GM12865 (cell line): Measurements from ENCODE around the gene GNG12.

Source experiments
- DNase-seq: peaks from one replicate; pipeline ENCODE4 v3.0.0; 2010; ENCODE audit warnings: low read depth
- H3K4me3 ChIP-seq: 2 replicates; pipeline ENCODE4 v1.5.1; 2011; ENCODE audit warnings: mild to moderate bottlenecking, low read depth, low read length, control low read depth
- TF ChIP-seq, protein P1 (sequence below): IDR thresholded peaks from 2 replicates; pipeline ENCODE4 v1.5.1; 2011; ENCODE audit warnings: low read length, control low read depth, low read depth, inconsistent platforms; ENCODE audit not compliant: insufficient read depth; ENCODE audit errors: missing control alignments

GNG12 gene

DNA sequence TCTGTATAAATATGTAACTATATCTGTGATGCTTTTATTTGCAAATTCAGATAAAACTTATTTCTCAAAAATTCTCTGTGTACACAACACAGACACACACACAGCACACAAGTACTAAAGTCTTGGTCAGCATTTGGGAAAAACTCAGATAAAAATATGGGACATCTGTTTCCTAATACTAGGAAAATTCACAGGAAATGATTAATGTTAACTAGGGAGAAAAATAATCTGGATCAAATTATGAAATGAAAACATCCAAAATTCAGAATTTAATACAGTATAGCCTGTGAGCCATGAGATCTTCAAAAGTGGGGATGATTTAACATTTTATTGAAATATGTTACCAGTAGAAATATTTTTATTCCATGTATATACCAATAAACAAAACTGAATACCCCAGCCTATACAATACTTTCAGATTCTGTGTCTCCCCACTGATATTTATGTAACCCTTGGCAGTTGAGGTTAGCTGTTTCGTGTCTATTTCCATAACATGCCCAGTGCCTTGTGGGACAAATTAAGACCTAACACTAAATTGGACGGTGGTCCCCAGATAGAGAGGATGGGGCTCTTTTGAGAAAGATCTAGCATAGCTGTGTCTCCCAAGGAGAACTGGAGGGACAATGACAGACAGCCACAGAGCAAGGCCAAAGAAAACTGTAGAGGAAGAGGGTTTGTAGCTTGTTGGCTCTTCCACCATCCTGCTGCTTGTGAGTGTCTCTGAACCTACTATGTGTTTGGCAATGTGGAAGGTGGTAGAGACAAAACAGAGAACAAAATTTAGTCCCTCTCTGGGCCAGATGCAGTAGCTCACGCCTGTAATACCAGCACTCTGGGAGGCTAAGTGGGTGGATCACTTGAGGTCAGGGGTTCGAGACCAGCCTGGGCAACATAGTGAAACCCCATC is 47.2 kb downstream of the GNG12 start:
- H3K4me3 ChIP-seq: no peak overlapping the region
- TF ChIP-seq, protein P1, sequence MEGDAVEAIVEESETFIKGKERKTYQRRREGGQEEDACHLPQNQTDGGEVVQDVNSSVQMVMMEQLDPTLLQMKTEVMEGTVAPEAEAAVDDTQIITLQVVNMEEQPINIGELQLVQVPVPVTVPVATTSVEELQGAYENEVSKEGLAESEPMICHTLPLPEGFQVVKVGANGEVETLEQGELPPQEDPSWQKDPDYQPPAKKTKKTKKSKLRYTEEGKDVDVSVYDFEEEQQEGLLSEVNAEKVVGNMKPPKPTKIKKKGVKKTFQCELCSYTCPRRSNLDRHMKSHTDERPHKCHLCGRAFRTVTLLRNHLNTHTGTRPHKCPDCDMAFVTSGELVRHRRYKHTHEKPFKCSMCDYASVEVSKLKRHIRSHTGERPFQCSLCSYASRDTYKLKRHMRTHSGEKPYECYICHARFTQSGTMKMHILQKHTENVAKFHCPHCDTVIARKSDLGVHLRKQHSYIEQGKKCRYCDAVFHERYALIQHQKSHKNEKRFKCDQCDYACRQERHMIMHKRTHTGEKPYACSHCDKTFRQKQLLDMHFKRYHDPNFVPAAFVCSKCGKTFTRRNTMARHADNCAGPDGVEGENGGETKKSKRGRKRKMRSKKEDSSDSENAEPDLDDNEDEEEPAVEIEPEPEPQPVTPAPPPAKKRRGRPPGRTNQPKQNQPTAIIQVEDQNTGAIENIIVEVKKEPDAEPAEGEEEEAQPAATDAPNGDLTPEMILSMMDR: no peak
- DNase-seq: no peak

DNA sequence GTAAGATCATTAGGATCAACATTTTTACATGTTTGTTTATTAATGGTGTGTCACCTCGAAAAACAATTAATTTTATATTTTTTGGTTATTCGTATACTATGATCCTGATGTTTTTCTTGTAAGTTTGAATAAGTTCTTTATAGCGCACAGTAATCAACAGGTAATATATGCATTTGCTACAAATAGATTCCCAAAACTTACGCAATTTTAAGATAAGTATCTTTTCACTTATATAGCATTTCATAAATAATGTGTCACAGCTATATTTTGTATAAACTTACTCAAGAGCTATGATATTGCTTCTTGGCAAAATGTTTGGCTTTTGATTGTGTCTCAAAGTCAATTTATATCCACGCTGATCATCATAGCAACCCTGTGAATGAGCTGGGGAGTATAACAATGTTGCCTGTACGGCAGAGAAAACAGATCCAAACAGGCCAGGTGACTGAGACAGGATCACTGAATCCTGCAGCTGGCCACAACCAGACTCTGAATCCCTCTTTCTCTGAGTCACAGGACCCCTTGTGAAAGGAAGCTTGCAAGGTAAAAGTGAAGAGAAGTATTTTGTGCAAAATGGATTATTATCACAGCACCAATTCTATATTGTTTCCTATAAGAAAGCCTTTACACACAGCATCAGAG is 48.6 kb downstream of the GNG12 start:
- DNase-seq: no peak
- no peak overlapping the region for H3K4me3 ChIP-seq
- TF ChIP-seq, protein P1: no peak

DNA sequence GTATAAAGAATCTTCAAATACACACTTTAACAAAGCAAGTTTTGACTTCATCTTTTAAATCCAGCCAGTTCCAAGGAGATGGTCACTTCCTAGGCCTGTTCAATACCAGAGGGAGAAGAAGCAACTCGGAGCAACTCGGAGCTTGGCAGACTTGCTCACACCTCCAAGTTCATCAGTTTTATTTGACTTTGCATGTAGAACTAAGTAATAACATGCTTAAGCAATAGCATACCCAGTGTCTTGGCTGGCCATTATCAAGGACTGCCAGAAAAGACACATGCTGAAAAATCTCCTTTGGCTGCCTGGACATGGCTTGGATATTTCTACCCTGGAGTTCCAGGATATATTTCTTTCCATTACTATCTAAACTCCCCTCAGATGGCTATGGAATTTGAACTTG is 52.6 kb downstream of the GNG12 start:
- TF ChIP-seq, protein P1: no peak
- no peak for DNase-seq
- H3K4me3 ChIP-seq: no peak overlapping the region

DNA sequence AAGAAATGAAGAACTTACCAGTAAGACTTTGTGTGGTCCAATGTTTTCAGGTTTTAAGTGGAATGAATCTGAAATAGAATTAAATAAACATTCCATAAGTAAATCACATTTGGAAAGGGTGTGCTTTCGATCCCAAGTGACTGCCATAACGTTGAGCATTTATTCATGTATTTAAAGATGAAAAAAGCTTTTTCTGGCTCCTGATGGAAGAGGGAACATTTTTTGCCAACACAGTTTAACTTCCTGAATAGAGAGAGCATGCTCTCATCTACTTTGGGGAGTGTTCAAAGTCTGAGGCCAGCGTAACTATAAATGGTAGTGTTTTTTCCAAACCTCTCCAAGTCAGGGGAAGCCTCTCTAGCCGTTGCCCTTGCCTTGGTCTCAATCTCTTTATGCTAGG is 55.8 kb downstream of the GNG12 start:
- no peak overlapping the region for H3K4me3 ChIP-seq
- TF ChIP-seq, protein P1: no peak
- no peak for DNase-seq

DNA sequence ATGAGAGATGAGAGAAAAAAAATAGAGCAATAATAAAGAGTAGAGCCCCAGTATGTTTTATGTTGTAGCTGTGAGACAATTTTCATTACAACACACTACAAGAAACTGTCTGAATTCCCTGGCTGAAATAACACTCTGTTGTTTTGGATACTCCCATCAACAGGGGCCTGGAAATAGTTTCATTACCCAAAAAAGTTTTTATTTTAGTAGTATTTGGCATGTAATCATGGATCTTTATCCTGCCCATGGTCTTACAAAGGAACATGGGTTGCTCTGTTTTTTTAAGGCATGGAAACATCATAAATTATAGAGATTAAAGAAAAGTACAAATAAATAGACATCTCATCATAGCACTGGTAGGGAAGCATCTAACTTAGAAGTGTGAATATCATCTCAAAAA is 56.3 kb downstream of the GNG12 start:
- TF ChIP-seq, protein P1: no peak
- no peak for DNase-seq
- no peak overlapping the region for H3K4me3 ChIP-seq

DNA sequence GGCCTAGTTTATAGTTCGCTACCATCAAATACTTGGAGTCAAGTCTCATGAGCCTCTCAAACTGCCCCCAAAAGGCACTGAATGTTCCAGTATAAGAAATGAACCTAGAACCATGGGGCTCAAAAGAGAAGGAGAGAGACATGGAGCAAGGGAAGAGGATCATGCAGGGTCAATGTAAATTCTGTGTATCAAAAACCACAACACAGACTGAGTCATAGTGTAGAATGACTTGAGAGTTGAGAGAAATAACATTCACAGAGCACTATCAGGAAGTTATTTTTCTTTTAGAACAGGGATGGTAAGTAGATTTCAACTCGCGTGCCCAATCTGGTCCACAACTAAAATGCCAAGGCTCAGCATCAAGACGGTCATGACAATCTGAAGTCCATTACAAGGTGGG is 59.8 kb downstream of the GNG12 start:
- no peak overlapping the region for H3K4me3 ChIP-seq
- DNase-seq: no peak
- TF ChIP-seq, protein P1: no peak
